Measurements from ENCODE around the gene AFTPH.

The AFTPH gene

GRCh38 chr2:64542071-64543007, 18.2 kb downstream of the AFTPH start:
- no peak for DNase-seq

GRCh38 chr2:64543008-64543697, 19.0 kb downstream of the AFTPH start:
- DNase-seq: no peak

GRCh38 chr2:64548761-64549160, 24.6 kb downstream of the AFTPH start:
- DNase-seq: no peak

GRCh38 chr2:64550042-64550441, 25.9 kb downstream of the AFTPH start:
- no peak for DNase-seq

GRCh38 chr2:64551851-64552250, 27.7 kb downstream of the AFTPH start:
- no peak for DNase-seq

- no peak for DNase-seq
Observed at GRCh38 chr2:64554117-64554516, 30.0 kb downstream of the AFTPH start.

- DNase-seq: no peak
Observed at GRCh38 chr2:64558445-64559081, 34.4 kb downstream of the AFTPH start.

GRCh38 chr2:64562148-64562784, 38.1 kb downstream of the AFTPH start:
- no peak for DNase-seq

- no peak for DNase-seq
Observed at GRCh38 chr2:64563436-64563938, 39.4 kb downstream of the AFTPH start.

- DNase-seq: no peak
Observed at GRCh38 chr2:64565949-64566710, 42.0 kb downstream of the AFTPH start.

- DNase-seq: no peak
Observed at GRCh38 chr2:64567473-64567872, 43.3 kb downstream of the AFTPH start.

- DNase-seq: no peak
Observed at GRCh38 chr2:64568836-64569235, 44.7 kb downstream of the AFTPH start.

GRCh38 chr2:64574871-64575270, 50.7 kb downstream of the AFTPH start:
- no peak for DNase-seq

GRCh38 chr2:64581018-64581417, 56.9 kb downstream of the AFTPH start:
- DNase-seq: no peak

GRCh38 chr2:64581777-64582539, 57.8 kb downstream of the AFTPH start:
- no peak for DNase-seq

GRCh38 chr2:64582774-64583340, 58.7 kb downstream of the AFTPH start:
- no peak for DNase-seq

GRCh38 chr2:64586054-64586453, 61.9 kb downstream of the AFTPH start:
- no peak for DNase-seq

GRCh38 chr2:64586883-64587481, 62.9 kb downstream of the AFTPH start:
- no peak for DNase-seq

GRCh38 chr2:64587561-64587960, 63.4 kb downstream of the AFTPH start:
- no peak for DNase-seq

GRCh38 chr2:64591188-64591587, 67.1 kb downstream of the AFTPH start:
- DNase-seq: no peak
